ENCODE results near the gene FGD1. TPM values are rescaled to one million over a fixed set of nuclear protein-coding genes. Genes with fewer than 3 reads are reported as not detected.
"Not testable (repeated sequence)": the region's sequence is repeated elsewhere in the genome, so short reads cannot be mapped to it uniquely, and the experiment has no call there.

Gene FGD1
- total and polyA plus RNA-seq, 2 of the 4 experiments (the other 2 are of a cell fraction), result 2.0 to 12.3 TPM

- ATAC-seq (ENCODE audit: low read depth); in situ Hi-C loops (cut with MboI; ENCODE audit: low sequenced_read_pairs); intact Hi-C loops (cut with micrococcal nuclease); H3K4me1 ChIP-seq (ENCODE audit: control insufficient read depth, insufficient read depth, low read length); H2AFZ ChIP-seq (replicated peaks; ENCODE audit: low read length, poor library complexity); H2BK15ac ChIP-seq (ENCODE audit: low read depth, low read length); H4K8ac ChIP-seq (ENCODE audit: low read depth in 2 of 2, low read length in 2 of 2); H3K36me3 ChIP-seq (ENCODE audit: control insufficient read depth, insufficient read depth, low read length); H2AK5ac ChIP-seq (ENCODE audit: low read depth, low read length); H3K9ac ChIP-seq (ENCODE audit: low read depth, low read length); H3K27me3 ChIP-seq (ENCODE audit: control insufficient read depth, insufficient read depth, low read length); H3K18ac ChIP-seq (ENCODE audit: low read depth, low read length); H4K20me1 ChIP-seq (ENCODE audit: insufficient read depth, low read length); DNase-seq; H3K9me1 ChIP-seq (ENCODE audit: insufficient read depth, low read length); H2AK9ac ChIP-seq (replicated peaks; ENCODE audit: low read depth, low read length, poor library complexity); H2BK120ac ChIP-seq (ENCODE audit: low read depth, low read length); H4K91ac ChIP-seq (ENCODE audit: insufficient read depth, low read depth, low read length); dilution Hi-C loops (cut with HindIII; ENCODE audit: low sequenced_read_pairs, unreplicated experiment); H3K23ac ChIP-seq (ENCODE audit: low read depth, low read length); CTCF ChIA-PET; H4K5ac ChIP-seq (ENCODE audit: low read depth, low read length); H3K27ac ChIP-seq (ENCODE audit: insufficient read depth, low read length); H3K4me2 ChIP-seq (ENCODE audit: low read depth, low read length); POLR2A ChIA-PET (ENCODE audit: unreplicated experiment); H2BK5ac ChIP-seq (ENCODE audit: low read depth, low read length, poor library complexity, severe bottlenecking); H2BK20ac ChIP-seq (ENCODE audit: low read depth, low read length); H3K14ac ChIP-seq (replicated peaks; ENCODE audit: low read depth, low read length); H3K4me3 ChIP-seq (ENCODE audit: insufficient read depth, low read depth, low read length); H3K9me3 ChIP-seq (ENCODE audit: control insufficient read depth, insufficient read depth, low read length); BruUV-seq (replicated peaks); H3K56ac ChIP-seq (ENCODE audit: extremely low read depth, insufficient read depth, low read length); H3K4ac ChIP-seq (ENCODE audit: low read depth, low read length): not testable (repeated sequence)
- peaks cover 9 to 34% of the 10 kb centered on the region in 2 experiments for H3K79me1 ChIP-seq (ENCODE audit: low read depth in 1 of 2, low read length in 2 of 2)
- no CpG with 5 or more reads among the region's 5 CpGs for WGBS, 2 experiments (ENCODE audit: extremely low coverage in 2 of 2, insufficient read length in 1 of 2)
These were observed 6.2 kb downstream of the FGD1 start for GRCh38 chrX:54489819-54490218.
